Activated CD8-positive, alpha-beta T cell treated with anti-CD3 and anti-CD28 coated beads, Interleukin-2, amount 10 ng/mL, durations not matched to agents 7 days and 5 days (primary cell): ENCODE data around the gene TMEM175. TPM values are rescaled to one million over a fixed set of nuclear protein-coding genes. Genes with fewer than 3 reads are reported as not detected.

Source experiments
- ATAC-seq: fragments of 150-1000 bp; cut with Tn5 transposase; one replicate; pipeline ENCODE4 v1.10.0; 2021; ENCODE audit warnings: moderate library complexity
- CTCF ChIA-PET: fragments of 350-600 bp; sonication (Branson Sonifier 250); formaldehyde crosslinking; loops from one replicate; lab custom pipeline; 2021; ENCODE audit warnings: antibody characterized with exemption; lab: Charles Lee
- POLR2A ChIA-PET: fragments of 350-600 bp; sonication (Branson Sonifier 250); formaldehyde crosslinking; loops from one replicate; lab custom pipeline; 2021; ENCODE audit warnings: antibody characterized with exemption; lab: Charles Lee
- DNase-seq: peaks from one replicate; pipeline ENCODE4 v3.0.0-alpha.2; 2020
- H3K27ac Mint-ChIP-seq: one replicate; pipeline ENCODE4 v1.8.0; 2021; ENCODE audit warnings: mild to moderate bottlenecking, mixed read lengths
- H3K27me3 Mint-ChIP-seq: one replicate; pipeline ENCODE4 v1.8.0; 2021; ENCODE audit warnings: low read depth, mixed read lengths
- H3K36me3 Mint-ChIP-seq: one replicate; pipeline ENCODE4 v1.8.0; 2021; ENCODE audit warnings: low read depth, mixed read lengths
- H3K4me1 Mint-ChIP-seq: one replicate; pipeline ENCODE4 v1.8.0; 2021; ENCODE audit warnings: low read depth, mixed read lengths
- H3K4me3 Mint-ChIP-seq: one replicate; pipeline ENCODE4 v1.8.0; 2021; ENCODE audit warnings: mild to moderate bottlenecking, mixed read lengths
- H3K9me3 Mint-ChIP-seq: one replicate; pipeline ENCODE4 v1.8.0; 2022; ENCODE audit warnings: mixed read lengths; ENCODE audit not compliant: insufficient read depth
- total RNA-seq, 2 experiments: library from RNA; stranded (reverse); gene quantifications; one replicate each; pipeline ENCODE4 v1.2.3, GENCODE V29; 2021

Gene TMEM175, protein sequence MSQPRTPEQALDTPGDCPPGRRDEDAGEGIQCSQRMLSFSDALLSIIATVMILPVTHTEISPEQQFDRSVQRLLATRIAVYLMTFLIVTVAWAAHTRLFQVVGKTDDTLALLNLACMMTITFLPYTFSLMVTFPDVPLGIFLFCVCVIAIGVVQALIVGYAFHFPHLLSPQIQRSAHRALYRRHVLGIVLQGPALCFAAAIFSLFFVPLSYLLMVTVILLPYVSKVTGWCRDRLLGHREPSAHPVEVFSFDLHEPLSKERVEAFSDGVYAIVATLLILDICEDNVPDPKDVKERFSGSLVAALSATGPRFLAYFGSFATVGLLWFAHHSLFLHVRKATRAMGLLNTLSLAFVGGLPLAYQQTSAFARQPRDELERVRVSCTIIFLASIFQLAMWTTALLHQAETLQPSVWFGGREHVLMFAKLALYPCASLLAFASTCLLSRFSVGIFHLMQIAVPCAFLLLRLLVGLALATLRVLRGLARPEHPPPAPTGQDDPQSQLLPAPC
- 10 to 100 TPM; 27.2 to 30.1 TPM for total RNA-seq

DNA sequence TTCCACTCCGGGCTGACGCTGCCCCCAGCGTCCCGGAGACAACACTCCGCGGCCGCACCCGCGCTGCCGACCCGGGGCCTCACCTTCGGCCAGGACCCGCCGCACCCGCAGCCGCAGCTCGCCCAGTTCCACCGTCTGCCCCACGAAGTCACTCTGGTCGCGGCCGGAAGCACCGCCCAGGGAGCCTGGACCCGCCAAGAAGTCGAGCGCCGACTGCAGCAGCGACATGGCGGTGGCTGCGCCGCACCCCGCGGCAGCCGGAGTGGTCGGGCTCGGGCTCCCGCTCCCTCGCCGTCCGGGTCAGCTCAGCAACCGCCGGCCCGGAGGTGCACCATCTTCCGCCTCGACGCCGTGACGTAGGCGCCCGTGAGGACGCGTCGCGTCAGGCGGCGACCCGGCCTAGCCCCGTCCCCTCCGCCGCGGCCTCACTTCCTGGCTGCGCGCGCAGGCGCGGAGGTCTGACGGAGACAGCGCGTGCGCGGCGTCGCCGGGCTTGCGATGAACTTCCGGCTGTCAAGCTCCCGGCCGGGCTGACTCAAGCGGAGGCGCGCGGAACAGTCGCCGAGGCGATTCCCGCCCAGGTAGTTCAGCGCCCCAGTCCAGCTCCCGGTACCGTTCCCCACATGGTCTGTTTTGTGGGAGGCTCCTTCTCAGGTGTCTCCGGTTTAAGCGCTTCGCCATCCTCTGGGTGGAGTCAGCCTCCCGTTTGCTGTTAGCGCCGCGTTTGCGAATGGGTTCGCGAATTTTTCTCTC, at the start of gene TMEM175, which contains the start of gene GAK:
TMEM175 (plus strand) TSS at position 501 of the 753 bp plus-strand sequence. CDS start 15,280 bp downstream, outside the sequence.
GAK (minus strand) TSS at position 357 of the 753 bp plus-strand sequence; CDS start at position 228, 129 bp downstream.
- no peaks in the 10 kb centered on the region for H3K9me3 Mint-ChIP-seq
- POLR2A ChIA-PET, result interaction anchor here (0.5 to 1.9 kb wide), 20 partner anchors 9 to 268 kb away, joined by 3 to 12 read pairs (median 4); partner anchors contain the start of genes ATP5ME, DGKQ, IDUA and MYL5
- CTCF ChIA-PET, result interaction anchor here (0.8 to 3.7 kb wide), 3 partner anchors 38 to 189 kb away, joined by 3 to 20 read pairs (median 4); partner anchors contain the start of gene IDUA
- DNase-seq (peak; percentile 97), ATAC-seq (peak; percentile 93)
- peaks cover 9% of the 10 kb centered on the region for H3K36me3 Mint-ChIP-seq
- H3K4me3 Mint-ChIP-seq, result peak within 1 kb of the TSS; percentile 85
- no peaks in the 10 kb centered on the region for H3K27me3 Mint-ChIP-seq
- H3K27ac Mint-ChIP-seq, result peak within 1 kb of the TSS; percentile 92
- peaks cover 49% of the 10 kb centered on the region for H3K4me1 Mint-ChIP-seq

- DNase-seq (no peak), ATAC-seq (no peak)
- no peaks in the 10 kb centered on the region for H3K9me3 Mint-ChIP-seq
- H3K27ac Mint-ChIP-seq, result no peak overlapping the region
- ChIA-PET POLR2A (interaction anchor here (1.5 kb wide), 1 partner anchor 50 kb away, joined by 6 read pairs; the partner anchor contains the start of genes GAK and TMEM175), CTCF (no interaction called here)
- no peak overlapping the region for H3K4me3 Mint-ChIP-seq
- H3K36me3 Mint-ChIP-seq, result peaks cover 46% of the 10 kb centered on the region
- H3K27me3 Mint-ChIP-seq, result no peaks in the 10 kb centered on the region
- H3K4me1 Mint-ChIP-seq, result peaks cover 28% of the 10 kb centered on the region
Observed at GRCh38 chr4:882646-883045, 49.6 kb upstream of the TMEM175 start.

DNA sequence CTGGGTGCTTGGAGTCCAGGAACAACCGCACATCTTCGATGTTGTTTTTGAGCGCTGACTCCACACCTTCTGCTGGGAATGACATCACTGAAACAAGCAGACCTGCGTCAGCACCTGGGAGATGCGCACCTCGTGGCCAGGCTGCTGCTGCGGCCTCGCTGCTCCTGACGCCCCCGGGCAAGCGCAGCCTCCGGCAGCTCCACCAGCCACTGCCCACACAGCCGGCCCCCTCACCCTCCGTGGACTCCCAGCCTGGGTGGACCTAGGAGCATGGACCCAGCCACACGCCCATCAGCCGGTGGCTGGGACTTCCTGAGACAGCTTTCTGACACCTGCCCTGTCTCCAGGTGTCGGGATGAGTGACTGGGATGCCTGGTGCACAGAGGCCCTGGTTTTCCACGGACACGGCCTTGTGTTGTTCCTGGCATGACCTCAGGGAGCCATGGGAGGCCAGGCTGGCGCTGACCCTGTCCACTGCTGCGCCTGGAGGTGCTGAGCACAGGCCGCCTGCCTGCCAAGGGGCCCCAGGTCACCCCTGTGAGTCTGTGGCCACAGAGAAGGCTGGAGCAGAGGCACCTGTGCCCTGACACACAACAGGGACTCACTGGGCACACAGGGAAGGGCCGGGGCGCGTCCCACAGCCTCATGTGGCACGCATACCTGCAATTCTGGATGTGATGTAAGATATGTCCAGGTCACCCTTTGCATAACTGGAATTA, 48.7 kb upstream of the TMEM175 start:
- no peak for DNase-seq
- ChIA-PET POLR2A (interaction anchor here (1.5 kb wide), 1 partner anchor 49 kb away, joined by 6 read pairs; the partner anchor contains the start of genes GAK and TMEM175), CTCF (no interaction called here)
- H3K4me1 Mint-ChIP-seq, result peaks cover 21% of the 10 kb centered on the region
- ATAC-seq, result no peak
- H3K9me3 Mint-ChIP-seq, result no peaks in the 10 kb centered on the region
- H3K4me3 Mint-ChIP-seq, result no peak overlapping the region
- no peaks in the 10 kb centered on the region for H3K27me3 Mint-ChIP-seq
- no peak overlapping the region for H3K27ac Mint-ChIP-seq
- H3K36me3 Mint-ChIP-seq, result peaks cover 48% of the 10 kb centered on the region

GRCh38 chr4:884259-884658, 48.0 kb upstream of the TMEM175 start:
- no peak overlapping the region for H3K4me3 Mint-ChIP-seq
- ATAC-seq, result no peak
- H3K36me3 Mint-ChIP-seq, result peaks cover 48% of the 10 kb centered on the region
- POLR2A ChIA-PET, result no interaction called here
- DNase-seq, result no peak
- CTCF ChIA-PET, result no interaction called here
- peaks cover 14% of the 10 kb centered on the region for H3K4me1 Mint-ChIP-seq
- no peaks in the 10 kb centered on the region for H3K27me3 Mint-ChIP-seq
- H3K27ac Mint-ChIP-seq, result no peak overlapping the region
- H3K9me3 Mint-ChIP-seq, result no peaks in the 10 kb centered on the region

- CTCF ChIA-PET, result no interaction called here
- ATAC-seq, result no peak
Observed at GRCh38 chr4:884896-885295, 47.4 kb upstream of the TMEM175 start.

DNA sequence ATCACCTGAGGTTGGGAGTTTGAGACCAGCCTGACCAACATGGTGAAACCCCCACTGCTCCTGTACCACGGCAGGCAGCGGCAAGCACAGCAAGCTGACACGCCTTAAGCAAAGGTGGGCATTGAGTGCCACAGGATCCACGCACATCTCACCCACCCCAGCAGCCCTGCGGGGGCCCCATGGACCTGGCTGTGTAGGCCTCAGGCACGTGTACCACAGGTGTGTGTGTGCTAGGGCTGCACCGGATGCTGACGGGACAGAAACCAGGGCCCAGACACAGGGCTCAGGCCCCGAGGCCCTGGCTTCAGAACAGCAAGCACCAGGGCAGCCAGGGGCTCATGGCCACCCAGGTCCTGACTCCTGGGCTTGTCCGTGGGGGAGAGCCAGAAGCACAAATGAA, 46.9 kb upstream of the TMEM175 start:
- Mint-ChIP-seq H3K9me3 (no peaks in the 10 kb centered on the region), H3K4me1 (peaks cover 3% of the 10 kb centered on the region), H3K27me3 (no peaks in the 10 kb centered on the region), H3K36me3 (peaks cover 46% of the 10 kb centered on the region), H3K4me3 (no peak overlapping the region), H3K27ac (no peak overlapping the region)
- CTCF ChIA-PET, result no interaction called here
- no peak for ATAC-seq
- POLR2A ChIA-PET, result no interaction called here
- no peak for DNase-seq

More at GRCh38 chr4:884896-885295, 47.4 kb upstream of the TMEM175 start:
- peaks cover 46% of the 10 kb centered on the region for H3K36me3 Mint-ChIP-seq
- no peak overlapping the region for H3K27ac Mint-ChIP-seq
- peaks cover 7% of the 10 kb centered on the region for H3K4me1 Mint-ChIP-seq
- no peak overlapping the region for H3K4me3 Mint-ChIP-seq
- no peaks in the 10 kb centered on the region for H3K9me3 Mint-ChIP-seq
- no peaks in the 10 kb centered on the region for H3K27me3 Mint-ChIP-seq
- POLR2A ChIA-PET, result no interaction called here
- no peak for DNase-seq

GRCh38 chr4:886244-886643, 46.0 kb upstream of the TMEM175 start:
- H3K27ac Mint-ChIP-seq, result no peak overlapping the region
- H3K36me3 Mint-ChIP-seq, result peaks cover 47% of the 10 kb centered on the region
- H3K4me3 Mint-ChIP-seq, result no peak overlapping the region
- no peaks in the 10 kb centered on the region for H3K9me3 Mint-ChIP-seq
- CTCF ChIA-PET, result no interaction called here
- H3K4me1 Mint-ChIP-seq, result no peaks in the 10 kb centered on the region
- DNase-seq (no peak), ATAC-seq (no peak)
- H3K27me3 Mint-ChIP-seq, result no peaks in the 10 kb centered on the region
- POLR2A ChIA-PET, result interaction anchor here (0.6 kb wide), 1 partner anchor 87 kb away, joined by 3 read pairs; no protein-coding TSS in a partner anchor

- Mint-ChIP-seq H3K27me3 (no peaks in the 10 kb centered on the region), H3K36me3 (peaks cover 49% of the 10 kb centered on the region), H3K4me1 (no peaks in the 10 kb centered on the region), H3K9me3 (no peaks in the 10 kb centered on the region), H3K4me3 (no peak overlapping the region), H3K27ac (peak overlapping the region; percentile 11)
- ATAC-seq (no peak), DNase-seq (no peak)
- CTCF ChIA-PET, result no interaction called here
- POLR2A ChIA-PET, result no interaction called here
Observed at GRCh38 chr4:887034-887763, 45.1 kb upstream of the TMEM175 start.

DNA sequence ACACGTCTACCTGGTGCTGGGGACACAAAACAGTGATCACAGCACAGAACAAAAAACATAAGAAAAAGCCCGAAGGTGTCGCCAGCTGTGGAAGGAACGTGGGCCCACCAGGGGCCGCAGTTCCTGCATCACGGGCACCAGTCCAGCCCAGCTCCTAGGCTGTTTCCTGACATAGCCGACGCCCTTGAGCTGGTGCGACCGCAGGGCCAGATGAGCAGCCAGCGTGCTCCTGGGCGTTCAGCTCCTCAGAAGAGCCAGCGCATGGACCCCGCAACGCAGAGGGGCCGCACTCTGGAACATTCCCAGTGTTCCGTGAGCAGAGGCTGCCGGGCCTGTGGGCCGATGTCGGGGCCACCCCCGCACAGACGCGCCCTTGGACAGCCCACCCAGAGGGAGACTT, 44.2 kb upstream of the TMEM175 start:
- Mint-ChIP-seq H3K4me1 (no peaks in the 10 kb centered on the region), H3K9me3 (no peaks in the 10 kb centered on the region), H3K27me3 (no peaks in the 10 kb centered on the region), H3K27ac (no peak overlapping the region), H3K36me3 (peaks cover 49% of the 10 kb centered on the region), H3K4me3 (no peak overlapping the region)
- no peak for ATAC-seq
- DNase-seq, result no peak
- ChIA-PET POLR2A (no interaction called here), CTCF (no interaction called here)

- ChIA-PET CTCF (interaction anchor here (1.3 kb wide), 1 partner anchor 147 kb away, joined by 3 read pairs; no protein-coding TSS in a partner anchor), POLR2A (no interaction called here)
- no peak overlapping the region for H3K4me3 Mint-ChIP-seq
- no peaks in the 10 kb centered on the region for H3K9me3 Mint-ChIP-seq
- ATAC-seq, result no peak
- H3K27ac Mint-ChIP-seq, result no peak overlapping the region
- DNase-seq, result no peak
- no peaks in the 10 kb centered on the region for H3K4me1 Mint-ChIP-seq
- no peaks in the 10 kb centered on the region for H3K27me3 Mint-ChIP-seq
- H3K36me3 Mint-ChIP-seq, result peaks cover 48% of the 10 kb centered on the region
Observed at GRCh38 chr4:889516-889915, 42.7 kb upstream of the TMEM175 start.
